Mammary epithelial cell (primary cell): ENCODE measurements around the gene CMC1.

Experiments
- EZH2 ChIP-seq: IDR thresholded peaks from 2 replicates; pipeline ENCODE4 v1.6.1; 2012; ENCODE audit warnings: low read length, inconsistent platforms, borderline replicate concordance
- TF ChIP-seq, protein P1 (sequence below), 2 donors: IDR thresholded peaks in 1 of 2; conservative IDR thresholded peaks in 1 of 2; 2 replicates each; pipeline ENCODE4 v1.5.1; 2011 to 2012; ENCODE audit warnings: inconsistent platforms in 2 of 2, low read length in 2 of 2, mild to moderate bottlenecking in 2 of 2, control low read depth in 1 of 2, low read depth in 1 of 2; ENCODE audit not compliant: insufficient read depth in 1 of 2; ENCODE audit errors: extremely low read depth in 1 of 2

DNA sequence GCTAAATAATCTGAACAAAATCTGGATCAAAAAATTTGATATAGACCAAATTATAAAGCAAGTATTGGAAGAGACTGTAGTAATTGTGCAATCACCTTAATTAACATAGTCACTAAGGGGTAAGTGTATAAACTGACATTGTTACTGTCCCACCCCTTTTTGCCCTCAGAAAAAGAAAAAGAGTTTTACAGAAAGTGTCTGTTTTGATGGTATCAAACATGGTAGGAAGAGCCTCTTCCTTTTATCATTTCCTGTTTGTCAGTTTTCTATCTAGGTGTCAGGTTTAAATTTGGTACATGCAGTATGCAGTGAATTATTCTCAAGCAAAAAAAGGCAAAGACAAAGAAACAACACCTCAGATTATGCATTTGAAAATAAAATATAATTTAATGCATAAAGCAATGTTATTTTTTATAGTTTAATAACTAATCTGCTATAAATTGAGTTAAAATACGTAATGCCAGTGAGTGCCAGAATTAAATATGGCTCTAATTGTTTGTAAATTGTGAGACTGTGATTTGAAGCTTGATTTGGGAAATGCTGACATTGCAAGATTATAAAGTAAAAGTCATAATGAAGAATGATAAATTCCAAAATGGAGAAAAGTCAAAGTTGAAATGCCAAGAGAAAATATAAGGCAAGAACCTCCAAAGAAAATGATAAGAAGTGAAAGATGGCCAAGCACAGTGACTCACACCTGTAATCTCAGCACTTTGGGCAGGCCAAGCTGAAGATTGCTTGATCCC lies 30.3 kb upstream of the CMC1 start:
- TF ChIP-seq, protein P1, sequence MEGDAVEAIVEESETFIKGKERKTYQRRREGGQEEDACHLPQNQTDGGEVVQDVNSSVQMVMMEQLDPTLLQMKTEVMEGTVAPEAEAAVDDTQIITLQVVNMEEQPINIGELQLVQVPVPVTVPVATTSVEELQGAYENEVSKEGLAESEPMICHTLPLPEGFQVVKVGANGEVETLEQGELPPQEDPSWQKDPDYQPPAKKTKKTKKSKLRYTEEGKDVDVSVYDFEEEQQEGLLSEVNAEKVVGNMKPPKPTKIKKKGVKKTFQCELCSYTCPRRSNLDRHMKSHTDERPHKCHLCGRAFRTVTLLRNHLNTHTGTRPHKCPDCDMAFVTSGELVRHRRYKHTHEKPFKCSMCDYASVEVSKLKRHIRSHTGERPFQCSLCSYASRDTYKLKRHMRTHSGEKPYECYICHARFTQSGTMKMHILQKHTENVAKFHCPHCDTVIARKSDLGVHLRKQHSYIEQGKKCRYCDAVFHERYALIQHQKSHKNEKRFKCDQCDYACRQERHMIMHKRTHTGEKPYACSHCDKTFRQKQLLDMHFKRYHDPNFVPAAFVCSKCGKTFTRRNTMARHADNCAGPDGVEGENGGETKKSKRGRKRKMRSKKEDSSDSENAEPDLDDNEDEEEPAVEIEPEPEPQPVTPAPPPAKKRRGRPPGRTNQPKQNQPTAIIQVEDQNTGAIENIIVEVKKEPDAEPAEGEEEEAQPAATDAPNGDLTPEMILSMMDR (conservative IDR thresholded peaks at IDR 0.05 in 1 of 2, IDR thresholded peaks at IDR 0.05 in 1 of 2; ENCODE audit: extremely low read depth in 1 of 2, insufficient read depth in 1 of 2, low read depth in 1 of 2, low read length in 2 of 2) = no peak
- no peak for TF ChIP-seq EZH2
